HepG2 (cell line): ENCODE results near the gene KCNQ1OT1. TPM values are rescaled to one million over a fixed set of nuclear protein-coding genes. Genes with fewer than 3 reads are reported as not detected.

Experiments used
- ATAC-seq: fragments of 200-7000 bp; cut with Tn5 transposase; 3 replicates; pipeline ENCODE4 v1.9.1; 2020; ENCODE audit warnings: mild to moderate bottlenecking, moderate library complexity
- BruUV-seq: library from RNA; stranded (reverse); fragments of 400-500 nt; replicated peaks from 2 replicates; lab custom pipeline; 2021; lab: Mats Ljungman, UMichigan
- CTCF ChIA-PET: fragments of 300-600 bp; formaldehyde crosslinking; extraction: SDS; loops from one replicate; lab custom pipeline; 2021; ENCODE audit warnings: low total read pairs, inconsistent platforms, low intra/inter-chr PET ratio; lab: Yijun Ruan, JAX
- POLR2A ChIA-PET: fragments of 350-600 bp; sonication (Branson Sonifier 250); formaldehyde crosslinking; loops from one replicate; lab custom pipeline; 2020; ENCODE audit warnings: antibody characterized with exemption, inconsistent platforms; lab: Yijun Ruan, JAX
- DNase-seq: peaks from one replicate; pipeline ENCODE4 v3.0.0-alpha.2; 2015; ENCODE audit warnings: low spot score
- FAIRE-seq: peaks from 3 replicates; lab custom pipeline; 2011; peaks lifted over from hg19 to GRCh38; lab: Jason Lieb, UNC
- H2AFZ ChIP-seq: one replicate; pipeline ENCODE4 v1.6.1; 2011; ENCODE audit warnings: low read length, inconsistent platforms
- H3K27ac ChIP-seq: fragments of 300-600 bp; 3 replicates; pipeline ENCODE4 v1.8.0; 2011; ENCODE audit warnings: mixed run types, mild to moderate bottlenecking, mixed read lengths, low read length, inconsistent platforms; ENCODE audit not compliant: insufficient read depth; ENCODE audit errors: extremely low read length
- H3K27me3 ChIP-seq, 2 experiments: fragments of 200-600 bp in 1 of 2; 2 replicates in 1 of 2; 3 replicates in 1 of 2; pipeline versions ENCODE4 v1.6.0 to v1.8.0; 2011; ENCODE audit warnings: low read length in 2 of 2, mild to moderate bottlenecking in 2 of 2, moderate library complexity in 2 of 2, inconsistent platforms in 1 of 2; ENCODE audit not compliant: insufficient read depth in 2 of 2, control insufficient read depth in 1 of 2
- H3K36me3 ChIP-seq, 2 experiments: fragments of 200-600 bp in 1 of 2; replicated peaks in 1 of 2; 2 replicates in 1 of 2; 3 replicates in 1 of 2; pipeline versions ENCODE4 v1.5.1 to v1.8.0; 2011; ENCODE audit warnings: low read length in 2 of 2, inconsistent platforms in 1 of 2; ENCODE audit not compliant: insufficient read depth in 2 of 2, control insufficient read depth in 1 of 2
- H3K4me1 ChIP-seq: 2 replicates; pipeline ENCODE4 v1.5.1; 2012; ENCODE audit warnings: low read length, inconsistent platforms; ENCODE audit not compliant: insufficient read depth
- H3K4me2 ChIP-seq: 2 replicates; pipeline ENCODE4 v1.6.0; 2011; ENCODE audit warnings: low read depth, low read length, inconsistent platforms
- H3K4me3 ChIP-seq, 3 experiments: fragments of 200-600 bp in 1 of 3; sonication (generic), shearing (Covaris generic) in 1 of 3; replicated peaks in 1 of 3; 2 replicates each; pipeline ENCODE4 v1.5.1; 2011 to 2016; ENCODE audit warnings: low read length in 3 of 3, inconsistent platforms in 2 of 3, low read depth in 2 of 3, mild to moderate bottlenecking in 2 of 3, control low read depth in 1 of 3, mixed read lengths in 1 of 3; ENCODE audit not compliant: insufficient read depth in 1 of 3
- H3K79me2 ChIP-seq: one replicate; pipeline ENCODE4 v1.6.1; 2011; ENCODE audit warnings: low read length, inconsistent platforms; ENCODE audit not compliant: insufficient read depth
- H3K9ac ChIP-seq: 2 replicates; pipeline ENCODE4 v1.6.0; 2011; ENCODE audit warnings: mild to moderate bottlenecking, low read depth, low read length, inconsistent platforms; ENCODE audit not compliant: insufficient read depth
- H3K9me3 ChIP-seq: 2 replicates; pipeline ENCODE4 v1.5.1; 2012; ENCODE audit warnings: mild to moderate bottlenecking, low read length
- H4K20me1 ChIP-seq: 2 replicates; pipeline ENCODE4 v1.6.0; 2011; ENCODE audit warnings: inconsistent platforms, mild to moderate bottlenecking, low read length, moderate library complexity; ENCODE audit not compliant: insufficient read depth
- BCL6 ChIP-seq: IDR thresholded peaks from 2 replicates; pipeline ENCODE4 v1.6.1; 2016; ENCODE audit warnings: missing genetic modification reagents, missing compliant biosample characterization
- CERS6 ChIP-seq: sonication (generic); formaldehyde crosslinking; IDR thresholded peaks from 2 replicates; pipeline ENCODE4 v1.5.0; 2020; ENCODE audit warnings: missing genetic modification reagents
- E2F2 ChIP-seq: sonication (generic); formaldehyde crosslinking; IDR thresholded peaks from 2 replicates; pipeline ENCODE4 v1.4.0; 2020; ENCODE audit warnings: missing genetic modification reagents, borderline replicate concordance
- EED ChIP-seq: sonication (generic); formaldehyde crosslinking; IDR thresholded peaks from 2 replicates; pipeline ENCODE4 v1.5.0; 2020; ENCODE audit warnings: mild to moderate bottlenecking, missing genetic modification reagents
- GABPA ChIP-seq, 2 experiments: IDR thresholded peaks; 2 replicates each; pipeline ENCODE4 v1.6.1; 2011 to 2016; ENCODE audit warnings: low read depth in 2 of 2, low read length in 1 of 2, missing biosample characterization in 1 of 2, missing genetic modification characterization in 1 of 2
- GTF2F1 ChIP-seq: fragments of 150-350 bp; IDR thresholded peaks from 2 replicates; pipeline ENCODE4 v1.6.1; 2014; ENCODE audit warnings: low read length
- HMG20A ChIP-seq: IDR thresholded peaks from 2 replicates; pipeline ENCODE4 v1.6.1; 2016; ENCODE audit warnings: borderline replicate concordance
- IRF9 ChIP-seq: sonication (generic); formaldehyde crosslinking; IDR thresholded peaks from 2 replicates; pipeline ENCODE4 v1.8.0; 2022; ENCODE audit warnings: missing genetic modification reagents, mild to moderate bottlenecking, borderline replicate concordance
- NCOA1 ChIP-seq: sonication (generic); formaldehyde crosslinking; IDR thresholded peaks from 2 replicates; pipeline ENCODE4 v1.9.0; 2021; ENCODE audit warnings: missing genetic modification reagents
- RFXAP ChIP-seq: sonication (generic); formaldehyde crosslinking; IDR thresholded peaks from 2 replicates; pipeline ENCODE4 v1.4.0; 2020; ENCODE audit warnings: missing genetic modification reagents, borderline replicate concordance
- TCF12 ChIP-seq, 2 experiments: fragments of 450-650 bp in 1 of 2; sonication (generic) in 1 of 2; formaldehyde crosslinking in 1 of 2; IDR thresholded peaks; 2 replicates each; pipeline versions ENCODE4 v1.6.1 to v1.8.0; 2017 to 2022; ENCODE audit warnings: antibody characterized with exemption in 1 of 2, mild to moderate bottlenecking in 1 of 2, missing genetic modification reagents in 1 of 2, moderate library complexity in 1 of 2
- YY1 ChIP-seq: IDR thresholded peaks from 2 replicates; pipeline ENCODE4 v1.6.1; 2011; ENCODE audit warnings: low read length, low read depth, moderate library complexity, mild to moderate bottlenecking; ENCODE audit not compliant: insufficient read depth, insufficient replicate concordance
- ZIK1 ChIP-seq: sonication (generic); formaldehyde crosslinking; IDR thresholded peaks from 2 replicates; pipeline ENCODE4 v1.5.0; 2020; ENCODE audit warnings: mild to moderate bottlenecking, low read depth, missing genetic modification reagents, borderline replicate concordance
- ZNF235 ChIP-seq: sonication (generic); formaldehyde crosslinking; IDR thresholded peaks from 2 replicates; pipeline ENCODE4 v1.8.1; 2023; ENCODE audit warnings: mild to moderate bottlenecking, missing genetic modification reagents, borderline replicate concordance
- ZNF510 ChIP-seq: sonication (generic); formaldehyde crosslinking; IDR thresholded peaks from 2 replicates; pipeline ENCODE4 v1.4.0; 2020; ENCODE audit warnings: low read depth, mild to moderate bottlenecking, missing genetic modification reagents
- ZNF567 ChIP-seq: sonication (generic); formaldehyde crosslinking; IDR thresholded peaks from 2 replicates; pipeline ENCODE4 v1.8.1; 2023; ENCODE audit warnings: mild to moderate bottlenecking, missing genetic modification reagents, borderline replicate concordance
- ZNF615 ChIP-seq: sonication (generic); formaldehyde crosslinking; IDR thresholded peaks from 2 replicates; pipeline ENCODE4 v1.5.0; 2020; ENCODE audit warnings: mild to moderate bottlenecking, missing genetic modification reagents, borderline replicate concordance
- ZNF629 ChIP-seq: sonication (generic); formaldehyde crosslinking; conservative IDR thresholded peaks from 2 replicates; pipeline ENCODE4 v1.5.0; 2020; ENCODE audit warnings: missing genetic modification reagents
- ZNF660 ChIP-seq: sonication (generic); formaldehyde crosslinking; IDR thresholded peaks from 2 replicates; pipeline ENCODE4 v1.5.1; 2020; ENCODE audit warnings: mild to moderate bottlenecking, low read depth, missing genetic modification reagents, borderline replicate concordance
- ZNF777 ChIP-seq: sonication (generic); formaldehyde crosslinking; IDR thresholded peaks from 2 replicates; pipeline ENCODE4 v1.4.0; 2020; ENCODE audit warnings: missing genetic modification reagents
- ZNF841 ChIP-seq: sonication (generic); formaldehyde crosslinking; IDR thresholded peaks from 2 replicates; pipeline ENCODE4 v1.8.1; 2023; ENCODE audit warnings: missing genetic modification reagents, borderline replicate concordance
- WGBS: methylation state at CpG from one replicate; pipeline ENCODE4 v1.1.6; 2017; ENCODE audit warnings: low lambda C conversion rate; 5-methylcytosine and 5-hydroxymethylcytosine counted together
- in situ Hi-C: cut with HindIII; loops from 2 replicates; pipeline ENCODE4 v1.10.0; 2017; ENCODE audit warnings: low pct_unique_long_range_greater_than_20kb; ENCODE audit not compliant: extremely low pct_ligation_motif_present
- intact Hi-C: fragments of 100-400 bp; cut with micrococcal nuclease; formaldehyde crosslinking; loops from one replicate; pipeline ENCODE4 v1.10.0; 2022; ENCODE audit not compliant: unreplicated experiment
- polyA plus RNA-seq, 8 experiments: library from polyadenylated mRNA; depleted of rRNA in 3 of 8; stranded (reverse) in 7 of 8; unstranded in 1 of 8; fragments of >200 nt; fragmentation: Illumina TruSeq in 4 of 8; extraction: Trizol in 4 of 8; gene quantifications; 2 replicates each; pipeline versions ENCODE4 v1.2.1 to v1.2.3, GENCODE V29; 2011 to 2016; ENCODE audit warnings: low read depth in 4 of 8, missing spikeins in 1 of 8, mixed read lengths in 1 of 8; ENCODE audit not compliant: insufficient read depth in 1 of 8
- total RNA-seq, 5 experiments: library from RNA; depleted of rRNA; stranded (reverse); fragments of >200 nt; fragmentation: Illumina TruSeq; extraction: Trizol; gene quantifications; 2 replicates each; pipeline ENCODE4 v1.2.3, GENCODE V29; 2016; ENCODE audit warnings: low read depth in 1 of 5

The KCNQ1OT1 gene
- total and polyA plus RNA-seq, 2 of the 13 experiments (the other 11 are each of a cell fraction or from before 2014, with no cell fraction given): 1.3 to 18.9 TPM

- H3K4me3 ChIP-seq: peak overlapping the region; percentile 61 to 82 (median 77)
- peaks cover 40% of the 10 kb centered on the region for H3K79me2 ChIP-seq
- no peak overlapping the region for H2AFZ ChIP-seq
- H3K4me2 ChIP-seq: peak overlapping the region; percentile 96
- BruUV-seq: no TSS peak
- 1% methylated on average over 11 of the region's 32 CpGs for WGBS
- peaks cover 74% of the 10 kb centered on the region for H3K4me1 ChIP-seq
- no peaks in the 10 kb centered on the region for H3K27me3 ChIP-seq
- ChIA-PET CTCF (no interaction called here), POLR2A (interaction anchor here (0.7 to 10.7 kb wide), 14 partner anchors 10 to 744 kb away, joined by 3 to 201 read pairs (median 16); partner anchors contain the start of gene KCNQ1OT1)
- peak overlapping the region; percentile 99 for H3K27ac ChIP-seq
- peak overlapping the region; percentile 96 for H3K9ac ChIP-seq
- no peaks in the 10 kb centered on the region for H3K36me3 ChIP-seq
- no peaks in the 10 kb centered on the region for H3K9me3 ChIP-seq
- FAIRE-seq (peak; percentile 53), DNase-seq (peak; percentile 89), ATAC-seq (peak; percentile 52)
- intact Hi-C loops: loop anchor here (5.0 kb wide), 1 partner anchor 45 kb away; no protein-coding TSS in a partner anchor
- H4K20me1 ChIP-seq: no peaks in the 10 kb centered on the region
- in situ Hi-C loops: loop anchor here (5.0 to 25.0 kb wide), 2 partner anchors 35 to 520 kb away; partner anchors contain the start of gene KCNQ1OT1
- TF ChIP-seq ZNF660 (CRISPR knock-in tag) (no peak), IRF9 (CRISPR knock-in tag) (peak; percentile 64; the same call in 1 of the 2 replicates), TCF12 (IDR thresholded peaks at IDR 0.05) (no peak), TCF12 (CRISPR knock-in tag; IDR thresholded peaks at IDR 0.05) (0 out of 2 replicates have a peak, but pooled peaks have one; percentile 17), ZIK1 (CRISPR knock-in tag) (peak; percentile 49; the same call in 1 of the 2 replicates), ZNF841 (CRISPR knock-in tag) (no peak), YY1 (peak; percentile 37), GTF2F1 (no peak), ZNF235 (CRISPR knock-in tag) (no peak), EED (no peak), ZNF629 (CRISPR knock-in tag) (no peak), ZNF777 (CRISPR knock-in tag) (peak; percentile 99), ZNF567 (CRISPR knock-in tag) (0 out of 2 replicates have a peak, but pooled peaks have one; percentile 41), NCOA1 (CRISPR knock-in tag) (0 out of 2 replicates have a peak, but pooled peaks have one; percentile 24), RFXAP (no peak; the same call in 1 of the 2 replicates), BCL6 (CRISPR knock-in tag) (peak; percentile 81), CERS6 (CRISPR knock-in tag) (no peak), ZNF510 (CRISPR knock-in tag) (no peak), ZNF615 (CRISPR knock-in tag) (no peak), GABPA (IDR thresholded peaks at IDR 0.05; ENCODE audit: low read depth, low read length) (no peak), GABPA (CRISPR knock-in tag; IDR thresholded peaks at IDR 0.05; ENCODE audit: low read depth) (no peak), E2F2 (0 out of 2 replicates have a peak, but pooled peaks have one; percentile 45), HMG20A (CRISPR knock-in tag) (peak; percentile 85)
Observed at GRCh38 chr11:2732261-2732939, 32.6 kb upstream of the KCNQ1OT1 start.
